GM23338 (cell line): Measurements from ENCODE around the gene REEP6. TPM values are rescaled to one million over a fixed set of nuclear protein-coding genes. Genes with fewer than 3 reads are reported as not detected.

Experiments
- ATAC-seq: fragments of 200-7000 bp; cut with Tn5 transposase; 3 replicates; pipeline ENCODE4 v1.9.1; 2020
- DNase-seq: peaks from one replicate; pipeline ENCODE4 v3.0.0-alpha.2; 2015; ENCODE audit warnings: low spot score
- H2AFZ ChIP-seq: fragments of 200-600 bp; sonication (generic); 2 replicates; pipeline ENCODE4 v1.8.0; 2016; ENCODE audit warnings: antibody characterized with exemption, mild to moderate bottlenecking, moderate library complexity
- H3F3A ChIP-seq: fragments of 200-600 bp; sonication (generic); replicated peaks from 2 replicates; pipeline ENCODE4 v1.8.0; 2017; ENCODE audit warnings: antibody characterized with exemption, mixed run types, low read depth
- H3K27ac ChIP-seq: fragments of 200-600 bp; sonication (generic); 2 replicates; pipeline ENCODE4 v1.6.1; 2016; ENCODE audit warnings: low read depth
- H3K27me3 ChIP-seq: fragments of 200-600 bp; sonication (generic); 2 replicates; pipeline ENCODE4 v1.8.0; 2016; ENCODE audit warnings: mild to moderate bottlenecking, mixed run types, moderate library complexity; ENCODE audit not compliant: insufficient read depth
- H3K36me3 ChIP-seq: fragments of 200-600 bp; sonication (generic); 2 replicates; pipeline ENCODE4 v1.8.0; 2016; ENCODE audit warnings: mild to moderate bottlenecking; ENCODE audit not compliant: insufficient read depth
- H3K4me1 ChIP-seq: fragments of 200-600 bp; sonication (generic); 2 replicates; pipeline ENCODE4 v1.8.0; 2016; ENCODE audit warnings: mild to moderate bottlenecking, moderate library complexity; ENCODE audit not compliant: insufficient read depth
- H3K4me2 ChIP-seq: fragments of 200-600 bp; sonication (generic); 2 replicates; pipeline ENCODE4 v1.7.1; 2017; ENCODE audit warnings: mixed run types
- H3K4me3 ChIP-seq: fragments of 200-600 bp; sonication (generic); 2 replicates; pipeline ENCODE4 v1.6.1; 2016; ENCODE audit warnings: mixed run types
- H3K79me2 ChIP-seq: fragments of 200-600 bp; sonication (generic); replicated peaks from 2 replicates; pipeline ENCODE4 v1.8.0; 2017; ENCODE audit warnings: mild to moderate bottlenecking; ENCODE audit not compliant: insufficient read depth
- H3K9me2 ChIP-seq: fragments of 200-600 bp; sonication (generic); 2 replicates; pipeline ENCODE4 v1.8.0; 2017; ENCODE audit not compliant: insufficient read depth
- H4K20me1 ChIP-seq: fragments of 200-600 bp; sonication (generic); replicated peaks from 2 replicates; pipeline ENCODE4 v1.8.0; 2017; ENCODE audit warnings: mild to moderate bottlenecking; ENCODE audit not compliant: insufficient read depth
- H3K27ac Mint-ChIP-seq: 2 replicates; pipeline ENCODE4 v1.8.0; 2020; ENCODE audit warnings: inconsistent platforms, mild to moderate bottlenecking, moderate library complexity, mixed read lengths
- H3K27me3 Mint-ChIP-seq: 3 replicates; pipeline ENCODE4 v1.8.0; 2022; ENCODE audit warnings: low read depth, mild to moderate bottlenecking, moderate library complexity, mixed read lengths, inconsistent platforms; ENCODE audit not compliant: insufficient read depth, poor library complexity
- H3K36me3 Mint-ChIP-seq: 3 replicates; pipeline ENCODE4 v1.8.0; 2021; ENCODE audit warnings: low read depth, mild to moderate bottlenecking, inconsistent platforms, moderate library complexity, mixed read lengths
- H3K4me1 Mint-ChIP-seq: 3 replicates; pipeline ENCODE4 v1.8.0; 2020; ENCODE audit warnings: mild to moderate bottlenecking, inconsistent platforms, mixed read lengths
- H3K4me3 Mint-ChIP-seq: 3 replicates; pipeline ENCODE4 v1.8.0; 2021; ENCODE audit warnings: moderate library complexity, mild to moderate bottlenecking, inconsistent platforms, mixed read lengths
- H3K9me3 Mint-ChIP-seq: 3 replicates; pipeline ENCODE4 v1.8.0; 2020; ENCODE audit warnings: moderate library complexity, mild to moderate bottlenecking, inconsistent platforms, mixed read lengths
- EZH2phosphoT487 ChIP-seq: fragments of 200-600 bp; sonication (generic); IDR thresholded peaks from one replicate; pipeline ENCODE4 v1.8.1; 2018; ENCODE audit warnings: antibody characterized with exemption; ENCODE audit not compliant: unreplicated experiment
- JUNB ChIP-seq: IDR thresholded peaks from one replicate; pipeline ENCODE4 v1.6.1; 2016; ENCODE audit warnings: antibody characterized with exemption; ENCODE audit not compliant: unreplicated experiment
- NANOG ChIP-seq: IDR thresholded peaks from 2 replicates; pipeline ENCODE4 v1.6.1; 2016; ENCODE audit warnings: antibody characterized with exemption, borderline replicate concordance
- POLR2AphosphoS5 ChIP-seq: IDR thresholded peaks from 2 replicates; pipeline ENCODE4 v1.6.1; 2016; ENCODE audit warnings: antibody characterized with exemption, low read depth
- STAT1 ChIP-seq: IDR thresholded peaks from one replicate; pipeline ENCODE4 v1.6.1; 2016; ENCODE audit warnings: antibody characterized with exemption; ENCODE audit not compliant: unreplicated experiment
- polyA plus RNA-seq: library from polyadenylated mRNA; unstranded; fragments of >200 nt; fragmentation: Nextera tagmentation; extraction: Ambion mirVana; gene quantifications from 2 replicates; pipeline ENCODE4 v1.2.1, GENCODE V29; 2016
- total RNA-seq: library from RNA; depleted of rRNA; stranded (reverse); fragments of >200 nt; shearing (Covaris generic); gene quantifications from 2 replicates; pipeline ENCODE4 v1.2.3, GENCODE V29; 2014
- TF ChIP-seq, protein P1 (sequence below), 2 experiments: fragments of 200-600 bp in 1 of 2; sonication (generic) in 1 of 2; conservative IDR thresholded peaks; 2 replicates each; pipeline versions ENCODE4 v1.5.1 to v1.6.1; 2016 to 2017; ENCODE audit warnings: antibody characterized with exemption in 2 of 2, low read depth in 2 of 2, mild to moderate bottlenecking in 2 of 2, moderate library complexity in 1 of 2
- TF ChIP-seq, protein P2 (sequence below): IDR thresholded peaks from one replicate; pipeline ENCODE4 v1.6.1; 2018; ENCODE audit warnings: antibody characterized with exemption; ENCODE audit not compliant: unreplicated experiment

The REEP6 gene
- total and polyA plus RNA-seq, 2 experiments from 2014 or later = 15.2 to 20.0 TPM

DNA sequence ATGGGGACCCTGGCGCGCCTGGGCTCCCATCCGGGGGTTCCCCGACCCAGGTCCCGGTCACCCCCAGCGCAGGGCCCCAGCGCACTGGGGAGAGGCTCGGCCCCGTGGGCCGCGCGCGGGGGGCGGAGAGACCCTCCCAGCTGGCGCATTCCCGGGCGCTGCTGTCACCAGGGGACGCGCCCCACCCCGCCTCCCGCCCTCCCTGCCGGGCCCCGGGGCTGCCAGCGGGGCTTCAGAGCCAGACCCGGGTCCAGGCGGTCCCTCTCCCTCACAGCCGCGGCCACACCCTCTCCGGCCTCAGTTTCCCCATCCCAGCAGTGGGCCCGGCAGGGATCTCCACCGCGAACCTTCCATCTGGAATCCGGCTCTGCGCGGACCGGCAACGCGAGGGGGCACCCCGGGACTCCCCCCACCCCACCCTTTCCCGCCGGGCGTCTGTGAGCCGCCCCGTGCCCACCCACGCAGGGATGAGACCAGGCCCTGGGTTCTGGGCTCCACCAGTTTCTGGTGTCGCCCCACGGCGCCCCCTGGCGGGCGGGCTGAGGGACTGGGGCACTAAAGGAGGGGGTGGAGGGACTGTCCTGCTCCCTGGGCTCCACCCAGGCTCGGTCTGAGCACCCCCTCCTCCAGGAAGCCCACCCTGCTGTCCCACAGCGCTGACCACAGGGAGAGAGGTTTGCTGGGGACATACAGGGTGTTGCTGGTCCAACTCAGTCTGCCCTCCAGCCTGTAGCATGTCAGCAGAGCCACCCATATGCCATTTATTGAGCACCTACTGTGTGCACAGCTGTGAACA lies 22.7 kb downstream of the REEP6 start:
- Histone ChIP-seq H3K4me3 (peak overlapping the region; percentile 53), H2AFZ (no peak overlapping the region)

DNA sequence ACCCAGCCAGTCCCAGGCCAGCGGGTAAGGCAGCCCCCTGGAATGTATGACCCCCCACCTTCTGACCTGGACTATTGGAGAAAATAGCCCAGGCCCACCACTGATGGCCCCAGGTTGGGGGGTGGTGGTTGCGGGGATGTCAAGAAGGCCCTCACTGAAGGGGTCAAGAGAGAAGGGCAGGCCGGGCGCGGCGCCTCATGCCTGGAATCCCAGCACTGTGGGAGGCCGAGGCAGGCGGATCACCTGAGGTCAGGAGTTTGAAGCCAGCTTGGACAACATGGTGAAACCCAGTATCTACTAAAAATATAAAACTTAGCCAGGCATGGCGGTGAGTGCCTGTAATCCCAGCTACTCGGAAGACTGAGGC lies 23.3 kb downstream of the REEP6 start:
- Histone ChIP-seq H3K9me2 (no peaks in the 10 kb centered on the region), H4K20me1 (no peaks in the 10 kb centered on the region; the same call in 1 of the 2 replicates), H2AFZ (no peak overlapping the region), H3K4me3 (no peak overlapping the region), H3K4me2 (no peak overlapping the region), H3K27me3 (peaks cover 4% of the 10 kb centered on the region; the same call in 1 of the 2 replicates), H3K27ac (no peak overlapping the region), H3K4me1 (no peaks in the 10 kb centered on the region), H3F3A (0 out of 2 replicates have a peak, but pooled peaks cover 4% of the 10 kb centered on the region), H3K36me3 (no peaks in the 10 kb centered on the region), H3K79me2 (no peaks in the 10 kb centered on the region)
- Mint-ChIP-seq H3K9me3 (peaks cover 5% of the 10 kb centered on the region), H3K36me3 (no peaks in the 10 kb centered on the region), H3K27ac (no peak overlapping the region), H3K4me1 (no peaks in the 10 kb centered on the region), H3K4me3 (no peak overlapping the region), H3K27me3 (peaks cover 18% of the 10 kb centered on the region)
- no peak for DNase-seq
- no peak for TF ChIP-seq POLR2AphosphoS5
- TF ChIP-seq NANOG = no peak
- TF ChIP-seq, protein P1, sequence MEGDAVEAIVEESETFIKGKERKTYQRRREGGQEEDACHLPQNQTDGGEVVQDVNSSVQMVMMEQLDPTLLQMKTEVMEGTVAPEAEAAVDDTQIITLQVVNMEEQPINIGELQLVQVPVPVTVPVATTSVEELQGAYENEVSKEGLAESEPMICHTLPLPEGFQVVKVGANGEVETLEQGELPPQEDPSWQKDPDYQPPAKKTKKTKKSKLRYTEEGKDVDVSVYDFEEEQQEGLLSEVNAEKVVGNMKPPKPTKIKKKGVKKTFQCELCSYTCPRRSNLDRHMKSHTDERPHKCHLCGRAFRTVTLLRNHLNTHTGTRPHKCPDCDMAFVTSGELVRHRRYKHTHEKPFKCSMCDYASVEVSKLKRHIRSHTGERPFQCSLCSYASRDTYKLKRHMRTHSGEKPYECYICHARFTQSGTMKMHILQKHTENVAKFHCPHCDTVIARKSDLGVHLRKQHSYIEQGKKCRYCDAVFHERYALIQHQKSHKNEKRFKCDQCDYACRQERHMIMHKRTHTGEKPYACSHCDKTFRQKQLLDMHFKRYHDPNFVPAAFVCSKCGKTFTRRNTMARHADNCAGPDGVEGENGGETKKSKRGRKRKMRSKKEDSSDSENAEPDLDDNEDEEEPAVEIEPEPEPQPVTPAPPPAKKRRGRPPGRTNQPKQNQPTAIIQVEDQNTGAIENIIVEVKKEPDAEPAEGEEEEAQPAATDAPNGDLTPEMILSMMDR (conservative IDR thresholded peaks at IDR 0.05; ENCODE audit: low read depth in 2 of 2) = no peak
- TF ChIP-seq, protein P2, sequence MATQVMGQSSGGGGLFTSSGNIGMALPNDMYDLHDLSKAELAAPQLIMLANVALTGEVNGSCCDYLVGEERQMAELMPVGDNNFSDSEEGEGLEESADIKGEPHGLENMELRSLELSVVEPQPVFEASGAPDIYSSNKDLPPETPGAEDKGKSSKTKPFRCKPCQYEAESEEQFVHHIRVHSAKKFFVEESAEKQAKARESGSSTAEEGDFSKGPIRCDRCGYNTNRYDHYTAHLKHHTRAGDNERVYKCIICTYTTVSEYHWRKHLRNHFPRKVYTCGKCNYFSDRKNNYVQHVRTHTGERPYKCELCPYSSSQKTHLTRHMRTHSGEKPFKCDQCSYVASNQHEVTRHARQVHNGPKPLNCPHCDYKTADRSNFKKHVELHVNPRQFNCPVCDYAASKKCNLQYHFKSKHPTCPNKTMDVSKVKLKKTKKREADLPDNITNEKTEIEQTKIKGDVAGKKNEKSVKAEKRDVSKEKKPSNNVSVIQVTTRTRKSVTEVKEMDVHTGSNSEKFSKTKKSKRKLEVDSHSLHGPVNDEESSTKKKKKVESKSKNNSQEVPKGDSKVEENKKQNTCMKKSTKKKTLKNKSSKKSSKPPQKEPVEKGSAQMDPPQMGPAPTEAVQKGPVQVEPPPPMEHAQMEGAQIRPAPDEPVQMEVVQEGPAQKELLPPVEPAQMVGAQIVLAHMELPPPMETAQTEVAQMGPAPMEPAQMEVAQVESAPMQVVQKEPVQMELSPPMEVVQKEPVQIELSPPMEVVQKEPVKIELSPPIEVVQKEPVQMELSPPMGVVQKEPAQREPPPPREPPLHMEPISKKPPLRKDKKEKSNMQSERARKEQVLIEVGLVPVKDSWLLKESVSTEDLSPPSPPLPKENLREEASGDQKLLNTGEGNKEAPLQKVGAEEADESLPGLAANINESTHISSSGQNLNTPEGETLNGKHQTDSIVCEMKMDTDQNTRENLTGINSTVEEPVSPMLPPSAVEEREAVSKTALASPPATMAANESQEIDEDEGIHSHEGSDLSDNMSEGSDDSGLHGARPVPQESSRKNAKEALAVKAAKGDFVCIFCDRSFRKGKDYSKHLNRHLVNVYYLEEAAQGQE = no peak
- no peak for TF ChIP-seq EZH2phosphoT487
- TF ChIP-seq JUNB = no peak
- no peak for ATAC-seq

More for the DNA sequence above, 22.7 kb downstream of the REEP6 start:
- H3K27me3 ChIP-seq = peaks cover 6% of the 10 kb centered on the region; the same call in 1 of the 2 replicates
- peaks cover 6% of the 10 kb centered on the region for H3K9me3 Mint-ChIP-seq
- H3K4me1 ChIP-seq = no peaks in the 10 kb centered on the region
- no peaks in the 10 kb centered on the region; the same call in 2 of the 3 replicates for H3K4me1 Mint-ChIP-seq
- H3K27ac Mint-ChIP-seq = no peak overlapping the region
- H3K36me3 Mint-ChIP-seq = no peaks in the 10 kb centered on the region
- H3K27ac ChIP-seq = no peak overlapping the region
- TF ChIP-seq, protein P1 (conservative IDR thresholded peaks at IDR 0.05; ENCODE audit: low read depth in 2 of 2) = peak; percentile 73 to 79
- no peak for TF ChIP-seq STAT1
- no peaks in the 10 kb centered on the region for H3K79me2 ChIP-seq
- peaks cover 18% of the 10 kb centered on the region for H3K27me3 Mint-ChIP-seq
- peak overlapping the region; percentile 69; the same call in 1 of the 2 replicates for H3K4me2 ChIP-seq
- ATAC-seq = peak; percentile 67
- H3K4me3 Mint-ChIP-seq = no peak overlapping the region
- DNase-seq = peak; percentile 63
- H3K9me2 ChIP-seq = no peaks in the 10 kb centered on the region
- peaks cover 6% of the 10 kb centered on the region; the same call in 1 of the 2 replicates for H3F3A ChIP-seq
- no peaks in the 10 kb centered on the region for H4K20me1 ChIP-seq
- no peaks in the 10 kb centered on the region for H3K36me3 ChIP-seq
